Fibroblast of mammary gland (primary cell): ENCODE results near the gene SRGAP1.

Experiments used
- DNase-seq: peaks from one replicate; pipeline ENCODE4 v3.0.0-alpha.2; 2010; ENCODE audit warnings: low read depth
- H3K4me3 ChIP-seq: 2 replicates; pipeline ENCODE4 v1.5.1; 2011; ENCODE audit warnings: low read depth, mild to moderate bottlenecking, low read length, moderate library complexity; ENCODE audit not compliant: control insufficient read depth
- CTCF ChIP-seq: conservative IDR thresholded peaks from 2 replicates; pipeline ENCODE4 v1.5.1; 2011; ENCODE audit warnings: low read depth, low read length, inconsistent platforms; ENCODE audit not compliant: control insufficient read depth, insufficient read depth

SRGAP1 gene

GRCh38 chr12:64056741-64057140 is 212.2 kb downstream of the SRGAP1 start:
- H3K4me3 ChIP-seq = no peak overlapping the region
- DNase-seq = no peak
- TF ChIP-seq CTCF = no peak

GRCh38 chr12:64057706-64058105 is 213.2 kb downstream of the SRGAP1 start:
- no peak for TF ChIP-seq CTCF
- no peak for DNase-seq
- H3K4me3 ChIP-seq = no peak overlapping the region

DNA sequence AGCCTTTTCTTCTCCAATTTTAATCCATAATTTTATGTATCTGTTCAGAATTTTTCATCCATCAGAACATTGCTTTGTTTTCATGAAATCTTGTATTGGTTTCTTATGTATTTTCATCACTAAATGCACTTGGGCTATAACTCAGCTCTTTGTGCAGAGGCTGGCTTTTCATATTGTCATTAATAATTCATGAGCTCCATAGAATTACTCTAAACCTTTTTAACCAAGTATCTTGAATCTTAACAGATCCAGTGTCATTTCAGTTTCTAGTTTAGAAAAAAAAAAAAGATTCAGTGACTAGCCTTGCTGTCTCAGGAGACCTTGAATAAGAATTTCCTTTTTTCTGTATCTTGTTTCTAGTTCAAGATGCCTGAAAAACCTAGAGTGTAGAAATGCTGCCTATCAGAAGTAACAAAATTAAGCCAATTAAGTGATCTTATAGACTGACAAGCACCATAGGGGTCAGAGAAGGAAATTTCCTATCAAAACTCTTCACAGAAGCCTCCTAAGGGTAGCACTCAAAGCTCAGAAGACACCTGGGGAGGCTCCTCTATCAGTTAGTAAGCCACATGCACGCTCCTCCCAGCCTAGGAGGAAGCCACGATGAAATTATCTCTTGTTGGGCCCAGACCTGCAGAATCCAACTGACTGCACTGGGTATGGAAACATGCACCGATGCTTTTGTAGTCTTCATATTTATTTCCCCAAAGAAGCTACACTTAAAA is 214.2 kb downstream of the SRGAP1 start:
- no peak overlapping the region for H3K4me3 ChIP-seq
- TF ChIP-seq CTCF = no peak
- no peak for DNase-seq

GRCh38 chr12:64059685-64060084 is 215.2 kb downstream of the SRGAP1 start:
- H3K4me3 ChIP-seq = no peak overlapping the region
- TF ChIP-seq CTCF = no peak
- DNase-seq = peak; percentile 58

DNA sequence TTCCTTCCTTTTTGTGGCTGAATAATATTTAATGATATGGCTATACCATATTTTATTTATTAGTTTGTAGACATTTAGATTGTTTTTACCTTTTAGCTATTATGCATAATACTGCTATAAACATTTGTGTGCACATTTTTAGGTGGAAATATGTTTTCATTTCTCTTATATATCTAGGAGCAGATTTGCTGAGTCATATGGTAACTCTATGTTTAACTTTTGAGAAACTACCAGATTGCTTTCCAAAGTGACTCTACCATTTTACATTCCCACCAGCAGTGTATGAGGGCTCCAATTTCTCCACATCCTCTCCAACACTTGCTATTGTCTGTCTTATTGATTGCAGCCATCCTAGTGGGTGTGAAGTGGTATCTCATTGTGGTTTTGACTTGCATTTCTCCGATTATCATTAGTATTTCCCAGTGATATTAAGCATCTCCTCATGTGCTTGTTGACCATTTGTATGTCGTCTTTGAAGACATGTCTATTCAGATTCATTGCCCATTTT is 217.4 kb downstream of the SRGAP1 start:
- H3K4me3 ChIP-seq = no peak overlapping the region
- DNase-seq = no peak
- no peak for TF ChIP-seq CTCF

GRCh38 chr12:64063121-64063520 is 218.6 kb downstream of the SRGAP1 start:
- TF ChIP-seq CTCF = no peak
- DNase-seq = no peak
- no peak overlapping the region for H3K4me3 ChIP-seq
